Mesothelial cell of epicardium (in vitro differentiated cells): ENCODE measurements around the gene GALNT8. TPM values are rescaled to one million over a fixed set of nuclear protein-coding genes. Genes with fewer than 3 reads are reported as not detected.

Source experiments
- DNase-seq, 2 experiments: peaks; one replicate each; pipeline ENCODE4 v3.0.0; 2021; ENCODE audit warnings: low spot score in 2 of 2; ENCODE audit not compliant: unreplicated experiment in 2 of 2
- H3K27ac Mint-ChIP-seq: 2 replicates; pipeline ENCODE4 v1.8.0; 2021; ENCODE audit warnings: mixed read lengths
- H3K27me3 Mint-ChIP-seq: 2 replicates; pipeline ENCODE4 v1.8.0; 2021; ENCODE audit warnings: low read depth, mixed read lengths
- H3K36me3 Mint-ChIP-seq: 2 replicates; pipeline ENCODE4 v1.8.0; 2021; ENCODE audit warnings: mixed read lengths
- H3K4me1 Mint-ChIP-seq: 2 replicates; pipeline ENCODE4 v1.8.0; 2021; ENCODE audit warnings: mixed read lengths
- H3K4me3 Mint-ChIP-seq: 2 replicates; pipeline ENCODE4 v1.8.0; 2021; ENCODE audit warnings: mild to moderate bottlenecking, moderate library complexity, mixed read lengths
- H3K9me3 Mint-ChIP-seq: 2 replicates; pipeline ENCODE4 v1.8.0; 2021; ENCODE audit warnings: mixed read lengths
- CTCF ChIP-seq: fragments of 200-600 bp; sonication (generic); IDR thresholded peaks from one replicate; pipeline ENCODE4 v1.5.0; 2021; ENCODE audit warnings: antibody characterized with exemption; ENCODE audit not compliant: unreplicated experiment
- total RNA-seq: library from RNA; stranded (reverse); gene quantifications from 3 replicates; pipeline ENCODE4 v1.2.1, GENCODE V29; 2021

GALNT8 gene, protein sequence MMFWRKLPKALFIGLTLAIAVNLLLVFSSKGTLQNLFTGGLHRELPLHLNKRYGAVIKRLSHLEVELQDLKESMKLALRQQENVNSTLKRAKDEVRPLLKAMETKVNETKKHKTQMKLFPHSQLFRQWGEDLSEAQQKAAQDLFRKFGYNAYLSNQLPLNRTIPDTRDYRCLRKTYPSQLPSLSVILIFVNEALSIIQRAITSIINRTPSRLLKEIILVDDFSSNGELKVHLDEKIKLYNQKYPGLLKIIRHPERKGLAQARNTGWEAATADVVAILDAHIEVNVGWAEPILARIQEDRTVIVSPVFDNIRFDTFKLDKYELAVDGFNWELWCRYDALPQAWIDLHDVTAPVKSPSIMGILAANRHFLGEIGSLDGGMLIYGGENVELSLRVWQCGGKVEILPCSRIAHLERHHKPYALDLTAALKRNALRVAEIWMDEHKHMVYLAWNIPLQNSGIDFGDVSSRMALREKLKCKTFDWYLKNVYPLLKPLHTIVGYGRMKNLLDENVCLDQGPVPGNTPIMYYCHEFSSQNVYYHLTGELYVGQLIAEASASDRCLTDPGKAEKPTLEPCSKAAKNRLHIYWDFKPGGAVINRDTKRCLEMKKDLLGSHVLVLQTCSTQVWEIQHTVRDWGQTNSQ
- total RNA-seq = 2.0 to 2.6 TPM (median 2.1 TPM) in 3 replicates

DNA sequence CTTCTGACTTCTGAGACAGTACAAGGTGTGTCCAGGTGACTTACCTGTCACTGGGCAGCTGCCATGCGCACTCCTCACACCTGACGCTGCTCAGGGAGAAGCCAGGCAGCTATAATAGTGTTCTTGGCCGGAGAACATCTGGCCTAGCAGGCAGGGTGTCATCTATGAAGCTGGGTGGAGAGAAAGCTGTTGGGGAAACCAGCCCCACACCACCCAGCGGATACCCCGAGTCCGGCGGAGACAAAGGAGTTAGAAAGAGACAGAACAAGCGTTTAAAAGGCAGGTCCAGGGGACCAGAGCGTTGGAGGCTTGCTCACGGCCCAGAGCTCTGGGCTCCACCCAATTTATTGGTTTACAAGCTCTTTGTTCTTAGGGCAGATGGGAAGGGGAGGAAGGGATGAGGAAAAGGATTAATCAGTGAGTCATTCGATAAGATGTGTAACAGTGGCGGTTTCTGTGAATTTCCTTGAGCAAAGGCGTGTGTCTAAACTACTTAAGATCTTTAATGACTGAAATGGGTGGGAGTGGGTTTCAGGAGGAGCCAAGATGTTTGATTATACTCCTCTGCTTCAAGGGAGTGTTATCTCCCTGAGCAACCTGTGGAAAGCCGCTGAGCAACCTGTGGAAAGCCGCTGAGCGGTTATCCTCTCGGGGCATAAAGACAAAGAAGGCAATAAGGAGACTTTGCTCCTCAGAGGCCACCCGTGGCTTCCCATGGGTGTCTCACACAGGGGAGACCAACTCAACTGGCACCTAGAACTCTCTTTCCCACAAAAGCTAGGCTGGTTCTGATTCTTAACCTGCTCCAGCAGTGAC lies at the start of gene GALNT8:
GALNT8 (plus strand) TSS at position 580 of the 816 bp plus-strand sequence. CDS start 278 bp downstream, outside the sequence.
- no peak for TF ChIP-seq CTCF
- no peaks in the 10 kb centered on the region for H3K9me3 Mint-ChIP-seq
- peaks cover 67% of the 10 kb centered on the region for H3K27me3 Mint-ChIP-seq
- H3K4me3 Mint-ChIP-seq = no peak within 1 kb of the TSS
- no peak for DNase-seq
- H3K4me1 Mint-ChIP-seq = no peaks in the 10 kb centered on the region
- no peaks in the 10 kb centered on the region for H3K36me3 Mint-ChIP-seq
- H3K27ac Mint-ChIP-seq = no peak within 1 kb of the TSS

DNA sequence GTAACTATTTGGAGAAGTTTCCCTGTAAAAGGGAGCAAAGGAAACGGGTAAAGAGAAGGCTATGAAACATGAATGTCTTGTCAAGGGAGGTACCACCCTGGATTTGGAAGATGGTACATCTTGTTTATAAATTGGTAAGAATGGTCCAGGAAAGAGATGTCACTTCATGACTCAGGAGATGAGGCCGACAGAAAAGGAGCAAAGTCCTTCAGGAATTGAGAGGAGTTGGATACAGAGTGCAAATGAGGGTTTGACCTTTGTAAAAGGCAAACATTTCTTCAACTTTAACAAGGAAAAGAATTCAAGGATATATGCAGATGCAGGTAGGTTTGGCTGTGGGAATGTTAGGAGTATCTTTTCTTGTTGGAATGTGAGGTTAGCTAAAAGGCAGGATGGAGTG lies 40.5 kb upstream of the GALNT8 start:
- Mint-ChIP-seq H3K27me3 (no peaks in the 10 kb centered on the region), H3K9me3 (peaks cover 27% of the 10 kb centered on the region), H3K4me1 (no peaks in the 10 kb centered on the region), H3K4me3 (no peak overlapping the region), H3K36me3 (peaks cover 32% of the 10 kb centered on the region), H3K27ac (no peak overlapping the region)
- no peak for TF ChIP-seq CTCF
- no peak for DNase-seq

DNA sequence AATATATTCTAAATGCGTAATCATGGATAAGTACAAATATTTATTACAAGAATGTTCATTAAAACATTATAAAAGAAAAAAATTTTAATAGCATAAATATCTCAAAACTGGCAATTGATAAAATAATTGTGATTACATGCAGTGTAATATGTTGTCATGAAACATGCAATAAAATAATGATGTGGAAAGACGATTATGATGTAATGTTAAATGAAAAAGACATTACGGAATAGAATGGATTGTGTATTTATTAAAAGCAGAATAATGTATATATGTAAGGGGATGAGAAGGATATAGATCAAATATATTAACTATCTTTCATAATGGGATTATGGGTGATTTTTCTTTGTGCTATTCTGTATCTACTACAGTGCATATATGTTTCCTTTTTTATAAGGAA lies 38.5 kb upstream of the GALNT8 start:
- Mint-ChIP-seq H3K9me3 (peaks cover 7% of the 10 kb centered on the region), H3K4me1 (no peaks in the 10 kb centered on the region), H3K27ac (no peak overlapping the region), H3K4me3 (no peak overlapping the region), H3K36me3 (peaks cover 34% of the 10 kb centered on the region), H3K27me3 (no peaks in the 10 kb centered on the region)
- no peak for DNase-seq
- no peak for TF ChIP-seq CTCF

DNA sequence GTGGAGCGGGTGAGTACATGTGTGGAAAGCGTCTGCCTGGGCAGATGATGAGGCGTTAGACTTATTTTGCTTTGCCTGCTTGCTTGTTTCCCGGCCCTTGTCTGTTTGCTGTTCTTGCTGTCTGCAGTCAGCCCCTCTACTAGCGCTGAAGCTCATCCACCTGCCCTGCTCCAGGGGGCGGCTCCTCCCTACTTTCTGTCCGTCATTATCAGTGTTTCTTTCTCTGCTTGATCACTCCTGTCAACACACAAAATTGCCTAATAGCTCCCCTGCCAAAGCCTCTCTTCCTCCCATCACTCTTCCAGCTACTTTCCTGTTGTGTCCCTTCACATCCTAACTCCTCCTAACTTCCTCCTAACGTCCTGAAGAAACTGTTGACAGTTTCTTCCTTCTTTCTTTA lies 34.9 kb upstream of the GALNT8 start:
- Mint-ChIP-seq H3K27me3 (no peaks in the 10 kb centered on the region), H3K9me3 (peaks cover 4% of the 10 kb centered on the region), H3K4me3 (no peak overlapping the region), H3K4me1 (no peaks in the 10 kb centered on the region), H3K36me3 (peaks cover 49% of the 10 kb centered on the region), H3K27ac (no peak overlapping the region)
- DNase-seq = no peak
- TF ChIP-seq CTCF = no peak

- no peak overlapping the region for H3K4me3 Mint-ChIP-seq
- TF ChIP-seq CTCF = no peak
- no peaks in the 10 kb centered on the region for H3K27me3 Mint-ChIP-seq
- peaks cover 46% of the 10 kb centered on the region for H3K36me3 Mint-ChIP-seq
- H3K27ac Mint-ChIP-seq = no peak overlapping the region
- DNase-seq = no peak
- H3K9me3 Mint-ChIP-seq = peaks cover 9% of the 10 kb centered on the region
- no peaks in the 10 kb centered on the region for H3K4me1 Mint-ChIP-seq
Measured at GRCh38 chr12:4690760-4691159, 29.4 kb upstream of the GALNT8 start.
